Ecto neural progenitor cell (in vitro differentiated cells): ENCODE results near the gene RNF227.
"Not testable (repeated sequence)": the region's sequence is repeated elsewhere in the genome, so short reads cannot be mapped to it uniquely, and the experiment has no call there.

ENCODE experiments used
- DNase-seq: peaks from one replicate; pipeline ENCODE4 v3.0.0-alpha.2; 2018; ENCODE audit warnings: low spot score

The RNF227 gene

DNA sequence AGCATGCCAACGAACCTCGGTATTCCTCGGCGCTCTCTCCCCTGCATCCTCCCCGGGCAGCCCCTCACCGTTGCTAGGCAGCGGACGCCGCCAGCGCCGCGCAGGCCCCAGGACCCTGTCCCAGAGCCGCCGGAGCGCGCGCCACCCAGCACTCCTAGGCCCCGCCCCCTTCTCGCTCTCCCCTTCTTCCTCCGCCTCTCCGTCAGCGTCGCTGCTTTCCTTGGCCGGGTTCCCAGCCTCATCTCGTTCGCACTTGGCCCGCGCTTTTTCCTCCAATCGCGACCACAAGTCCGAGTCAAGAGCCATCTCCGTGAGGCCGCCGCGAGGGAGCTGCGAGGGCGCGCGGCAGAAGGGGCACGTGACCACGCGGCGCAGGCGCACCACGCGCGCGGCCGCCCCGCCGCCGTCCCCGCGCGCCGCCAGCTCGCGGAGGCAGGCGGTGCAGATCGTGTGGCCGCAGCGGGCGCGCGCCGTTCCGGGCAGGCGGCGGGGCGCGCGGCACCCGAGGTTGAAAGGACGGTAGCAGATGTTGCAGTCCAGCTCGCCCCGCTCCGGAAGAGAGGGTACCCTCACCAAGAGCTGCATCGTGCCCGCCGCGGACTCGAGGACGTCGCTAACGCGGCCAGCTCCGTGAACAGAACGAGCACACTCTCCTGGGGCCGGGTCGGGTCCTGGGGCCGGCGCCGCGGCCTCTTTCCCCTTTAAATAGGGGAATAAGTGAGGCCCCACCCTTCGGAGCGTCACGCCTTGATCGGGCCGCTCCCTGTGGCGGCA lies at the start of gene RNF227:
TSS of gene RNF227 (minus strand) at position 679 of the 774 bp plus-strand sequence. CDS start at position 585, 94 bp downstream.
- peak; percentile 95 for DNase-seq

DNA sequence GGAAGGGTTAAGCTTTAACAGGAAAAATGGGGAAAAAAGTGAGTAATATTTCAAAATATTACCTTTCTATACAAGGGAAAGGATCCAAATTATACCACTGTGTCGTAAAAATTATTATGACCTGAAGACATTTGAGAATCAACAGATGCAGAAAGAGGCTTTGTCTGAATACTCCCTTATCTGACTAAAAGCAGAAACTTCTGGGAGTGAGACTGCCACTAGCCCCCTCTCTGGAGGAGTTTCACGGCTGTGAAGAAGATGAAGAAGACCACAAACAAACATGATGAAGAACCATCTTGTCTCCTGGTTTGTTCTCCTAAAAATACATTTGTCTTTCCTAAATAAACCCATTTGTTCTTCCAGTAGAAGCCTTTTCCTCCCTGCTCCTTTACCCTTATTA lies 45.3 kb upstream of the RNF227 start:
- no peak for DNase-seq

DNA sequence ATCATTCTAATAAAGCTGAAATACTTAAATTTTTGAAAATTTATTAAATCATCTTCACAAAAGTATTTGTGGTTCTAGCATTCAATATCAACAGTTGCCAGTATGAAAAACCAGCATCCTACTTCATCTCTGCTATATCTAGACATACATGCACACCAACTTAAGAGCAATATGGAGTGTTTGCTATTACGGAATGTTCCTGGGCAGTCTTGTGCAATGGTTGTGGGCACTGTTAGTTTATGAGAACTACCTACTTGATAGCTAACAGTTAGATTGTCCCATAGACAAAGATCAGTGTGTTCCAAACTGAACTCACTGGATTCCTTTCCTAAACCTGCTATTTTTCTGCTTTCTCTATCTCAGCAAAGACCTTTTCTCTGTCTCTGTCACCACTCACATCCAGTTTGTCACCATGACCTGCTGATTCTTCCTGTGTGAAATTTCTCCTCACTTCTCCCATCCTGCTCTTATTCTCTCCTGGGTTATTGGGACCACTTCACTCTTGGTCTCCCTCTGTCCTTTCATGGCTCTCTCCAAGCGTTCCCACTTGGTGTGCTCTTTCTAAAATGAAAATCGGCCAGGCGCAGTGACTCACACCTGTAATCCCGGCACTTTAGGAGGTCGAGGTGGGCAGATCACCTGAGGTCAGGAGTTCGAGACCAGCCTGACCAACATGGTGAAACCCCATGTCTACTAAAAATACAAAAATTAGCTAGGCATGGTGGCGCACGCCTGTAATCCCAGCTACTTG lies 43.6 kb upstream of the RNF227 start:
- DNase-seq: no peak

DNA sequence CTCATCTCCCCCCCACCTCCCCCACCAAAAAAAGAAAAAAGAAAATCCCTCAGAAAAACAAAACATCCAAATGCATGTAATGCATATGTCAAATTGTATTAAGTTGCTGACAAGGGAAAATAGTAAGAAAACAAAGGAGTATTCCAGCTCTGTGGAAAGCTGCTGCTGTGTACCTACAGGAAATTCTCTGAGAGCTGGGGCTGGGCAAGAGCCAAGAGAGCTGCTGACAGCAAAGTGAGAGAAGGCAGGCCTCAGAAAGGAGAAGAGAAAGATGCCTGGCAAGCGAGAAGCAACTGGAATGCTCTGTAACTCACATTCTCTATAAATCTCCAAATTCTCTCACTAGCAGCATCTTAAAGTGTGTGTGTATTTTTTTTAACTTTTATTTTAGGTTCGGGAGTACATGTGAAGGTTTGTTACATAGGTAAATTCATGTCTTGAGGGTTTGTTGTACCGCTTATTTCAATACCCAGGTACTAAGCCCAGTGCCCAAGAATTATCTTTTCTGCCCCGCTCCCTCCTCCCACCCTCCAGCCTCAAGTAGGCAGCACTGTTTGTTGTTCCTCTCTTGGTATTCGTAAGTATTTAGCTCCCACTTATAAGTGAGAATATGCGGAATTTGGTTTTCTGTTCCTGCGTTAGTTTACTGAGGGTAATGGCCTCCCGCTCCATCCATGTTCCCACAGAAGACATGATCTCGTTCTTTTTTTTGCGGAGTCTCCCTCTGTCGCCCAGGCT lies 40.3 kb upstream of the RNF227 start:
- DNase-seq: no peak

DNA sequence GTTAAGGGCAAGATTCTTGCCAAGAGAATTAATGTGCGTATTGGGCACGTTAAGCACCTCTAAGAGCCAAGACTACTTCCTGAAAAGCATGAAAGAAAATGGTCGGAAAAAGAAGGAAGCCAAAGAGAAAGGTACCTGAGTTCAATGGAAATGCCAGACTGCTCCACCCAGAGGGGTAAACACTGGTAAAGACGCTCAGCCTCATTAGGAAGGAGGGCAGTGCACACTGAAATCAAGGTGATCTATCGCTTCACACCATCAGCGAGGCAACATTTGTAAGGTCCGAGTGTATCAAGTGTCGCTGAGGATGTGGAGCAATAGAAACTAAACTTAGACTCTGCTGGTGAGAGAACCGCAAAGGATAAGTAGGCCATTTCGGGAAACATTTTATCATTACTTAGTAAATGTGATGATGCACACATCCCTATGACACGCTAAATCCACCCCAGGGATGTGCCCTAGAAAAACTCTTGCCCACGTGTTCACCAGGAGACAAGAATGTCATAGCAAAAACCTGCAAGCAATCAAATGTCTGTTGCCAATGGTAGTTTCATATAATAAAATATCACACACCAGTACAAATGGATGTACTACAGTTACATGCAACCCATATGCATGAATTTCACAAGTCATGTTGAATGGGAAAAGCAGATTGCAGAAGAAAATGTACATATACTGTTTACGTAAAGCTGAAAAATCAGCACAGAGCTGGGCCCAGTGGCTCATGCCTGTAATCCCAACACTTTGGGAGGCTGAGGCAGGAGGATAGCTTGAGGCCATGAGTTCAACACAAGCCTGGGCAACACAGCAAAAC lies 39.5 kb upstream of the RNF227 start:
- DNase-seq: no peak

DNA sequence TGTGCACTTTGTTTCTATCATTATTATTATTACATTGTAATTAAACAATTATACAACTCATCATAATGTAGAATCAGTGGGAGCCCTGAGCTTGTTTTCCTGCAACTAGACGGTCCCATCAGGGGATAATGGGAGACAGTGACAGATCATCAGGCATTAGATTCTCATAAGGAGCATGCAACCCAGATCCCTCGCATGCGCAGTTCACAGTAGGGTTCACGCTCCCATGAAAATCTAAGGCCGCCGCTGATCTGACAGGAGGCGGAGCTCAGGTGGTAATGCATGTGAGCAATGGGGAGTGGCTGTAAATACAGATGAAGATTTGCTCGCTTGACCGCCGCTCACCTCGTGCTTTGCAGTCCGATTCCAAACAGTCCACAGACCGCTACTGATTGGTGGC lies 37.2 kb upstream of the RNF227 start:
- not testable (repeated sequence) for DNase-seq

DNA sequence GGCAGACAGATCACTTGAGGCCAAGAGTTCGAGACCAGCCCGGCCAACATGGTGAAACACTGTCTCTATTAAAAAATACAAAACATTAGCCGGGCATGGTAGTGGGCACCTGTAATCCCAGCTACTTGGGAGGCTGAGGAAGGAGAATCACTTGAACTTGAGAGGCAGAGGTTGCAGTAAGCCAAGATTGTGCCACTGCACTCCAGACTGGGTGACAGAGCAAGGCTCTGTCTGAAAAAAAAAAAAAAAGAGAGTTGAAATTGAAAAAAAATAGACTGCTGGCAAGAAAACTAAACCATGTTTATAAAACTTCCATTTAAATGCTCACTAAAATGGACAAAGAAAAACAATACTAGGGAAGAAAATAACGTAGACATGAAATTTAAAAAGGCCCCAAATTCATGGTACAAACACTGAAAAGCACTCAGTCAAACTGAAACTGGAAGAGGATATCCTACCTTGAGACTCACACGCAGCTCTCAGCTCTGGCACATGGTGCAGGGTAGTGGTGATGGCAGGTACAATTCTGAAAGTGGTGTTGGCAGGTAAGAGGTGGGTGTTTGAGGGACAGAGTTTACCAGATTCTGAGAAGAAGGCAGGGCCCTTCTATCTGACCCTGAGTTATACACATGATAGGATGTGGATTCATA lies 35.2 kb upstream of the RNF227 start:
- no peak for DNase-seq

DNA sequence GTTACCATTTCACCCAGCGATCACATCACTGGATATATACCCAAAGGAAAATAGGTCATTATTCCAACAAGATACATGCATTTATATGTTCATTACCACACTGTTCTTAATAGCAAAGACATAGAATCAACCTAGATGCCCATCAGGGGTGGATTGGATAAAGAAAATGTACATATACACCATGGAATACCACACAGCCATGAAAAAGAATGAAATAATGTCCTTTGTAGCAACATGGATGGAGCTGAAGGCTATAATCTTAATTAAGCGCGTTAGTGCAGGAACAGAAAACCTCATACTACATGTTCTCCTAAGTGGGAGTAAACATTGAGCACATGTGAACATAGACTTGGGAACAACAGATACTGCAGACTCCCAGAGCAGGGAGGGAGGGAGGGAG lies 34.5 kb upstream of the RNF227 start:
- no peak for DNase-seq

DNA sequence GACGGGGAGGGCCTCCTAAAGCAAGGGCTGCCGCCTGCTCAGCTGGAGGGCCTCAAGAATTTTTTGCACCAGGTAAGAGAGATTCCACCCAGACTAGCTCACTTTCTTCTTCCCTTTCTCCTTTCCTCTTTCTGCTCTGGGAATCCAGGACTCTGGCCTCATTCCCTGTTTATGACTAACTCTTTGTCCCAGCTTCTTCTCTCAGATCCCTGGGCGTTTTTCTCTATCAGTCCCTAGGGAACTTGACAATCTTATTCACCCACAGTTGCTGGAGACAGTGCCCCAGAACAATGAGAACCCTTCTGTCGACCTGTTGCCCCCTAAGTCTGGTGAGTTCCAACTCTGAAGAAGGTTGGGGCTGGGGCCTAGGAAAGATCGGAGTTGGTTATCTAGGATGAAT lies 31.6 kb upstream of the RNF227 start:
- no peak for DNase-seq

DNA sequence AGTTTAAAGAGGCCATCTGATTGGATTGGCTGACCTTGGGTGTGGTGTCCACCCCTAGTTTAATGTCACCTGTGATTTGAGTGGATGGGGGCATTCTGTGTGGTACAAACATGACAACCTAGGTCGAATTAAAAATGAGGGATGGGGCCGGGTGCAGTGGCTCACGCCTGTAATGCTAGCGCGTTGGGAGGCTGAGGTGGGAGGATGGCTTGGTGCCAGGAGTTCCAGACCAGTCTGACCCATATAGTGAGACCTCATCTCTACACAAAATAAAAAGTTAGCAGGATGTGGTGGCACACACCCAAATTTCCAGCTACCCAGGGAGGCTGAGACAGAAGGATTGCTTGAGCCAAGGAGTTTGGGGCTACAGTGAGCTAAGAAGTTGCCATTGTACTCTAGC lies 30.4 kb upstream of the RNF227 start:
- no peak for DNase-seq

DNA sequence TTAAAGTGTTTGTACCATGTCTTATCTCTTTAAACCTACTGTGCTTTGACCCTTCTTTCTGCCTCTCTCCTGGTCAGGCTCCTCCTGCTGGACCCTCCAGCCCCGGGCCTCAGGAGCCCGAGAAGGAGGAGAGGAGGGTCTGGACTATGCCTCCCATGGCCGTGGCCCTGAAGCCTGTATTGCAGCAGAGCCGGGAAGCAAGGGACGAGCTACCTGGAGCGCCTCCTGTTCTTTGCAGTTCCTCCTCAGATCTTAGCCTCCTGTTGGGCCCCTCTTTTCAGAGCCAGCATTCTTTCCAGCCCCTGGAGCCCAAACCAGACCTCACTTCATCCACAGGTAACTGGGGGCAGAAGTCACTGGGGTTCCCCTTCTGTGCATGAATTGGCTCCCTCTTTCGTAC lies 29.6 kb upstream of the RNF227 start:
- no peak for DNase-seq

DNA sequence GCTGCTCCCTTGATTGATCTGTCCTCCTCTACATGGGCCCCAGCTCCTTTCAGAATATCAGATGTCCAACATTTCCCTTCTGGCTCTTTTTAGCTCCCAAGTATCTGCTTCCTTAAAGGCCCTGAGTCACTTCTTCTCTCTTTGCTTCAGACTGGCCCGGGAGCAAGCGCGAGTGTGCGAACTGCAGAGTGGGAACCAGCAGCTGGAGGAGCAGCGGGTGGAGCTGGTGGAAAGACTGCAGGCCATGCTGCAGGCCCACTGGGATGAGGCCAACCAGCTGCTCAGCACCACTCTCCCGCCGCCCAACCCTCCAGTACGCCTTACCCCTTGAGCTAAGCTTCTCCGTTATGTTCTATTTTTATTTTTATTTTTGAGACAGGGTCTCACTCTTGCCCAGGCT lies 28.2 kb upstream of the RNF227 start:
- no peak for DNase-seq

DNA sequence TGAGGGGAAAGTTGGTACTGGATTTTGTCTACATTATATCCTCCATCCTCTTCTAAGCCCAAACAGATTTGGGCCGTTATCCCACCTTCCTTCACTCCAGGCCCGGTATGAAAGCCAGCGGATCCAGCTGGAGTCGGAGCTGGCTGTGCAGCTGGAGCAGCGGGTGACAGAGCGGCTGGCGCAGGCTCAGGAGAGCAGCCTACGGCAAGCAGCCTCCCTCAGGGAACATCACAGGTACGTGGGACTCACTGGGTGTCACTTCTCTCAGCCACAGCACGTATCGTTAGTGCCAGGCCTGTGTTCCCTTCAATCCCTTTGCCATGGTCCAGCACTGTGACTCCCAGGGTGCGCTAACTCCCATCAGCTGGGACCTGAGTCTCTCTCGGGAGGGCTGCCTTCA lies 27.2 kb upstream of the RNF227 start:
- DNase-seq: no peak

DNA sequence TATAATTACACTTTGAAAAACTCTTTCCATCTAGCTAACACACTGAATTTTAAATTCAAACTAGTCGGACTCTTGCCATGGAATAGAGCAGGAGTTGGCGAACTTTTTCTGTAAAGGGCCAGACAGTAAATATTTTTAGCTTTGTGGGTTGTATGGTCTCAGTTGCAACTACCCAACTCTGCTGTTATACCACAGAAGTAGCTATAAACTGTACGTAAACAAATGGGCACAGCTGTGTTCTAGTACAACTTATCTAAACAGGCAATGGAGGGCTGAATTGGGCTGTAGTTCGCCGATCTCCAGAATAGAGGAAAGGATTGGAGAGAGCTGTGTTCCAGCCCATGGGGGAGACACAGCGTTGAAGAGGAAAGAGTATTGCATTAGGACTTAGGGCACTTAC lies 24.7 kb upstream of the RNF227 start:
- DNase-seq: no peak

DNA sequence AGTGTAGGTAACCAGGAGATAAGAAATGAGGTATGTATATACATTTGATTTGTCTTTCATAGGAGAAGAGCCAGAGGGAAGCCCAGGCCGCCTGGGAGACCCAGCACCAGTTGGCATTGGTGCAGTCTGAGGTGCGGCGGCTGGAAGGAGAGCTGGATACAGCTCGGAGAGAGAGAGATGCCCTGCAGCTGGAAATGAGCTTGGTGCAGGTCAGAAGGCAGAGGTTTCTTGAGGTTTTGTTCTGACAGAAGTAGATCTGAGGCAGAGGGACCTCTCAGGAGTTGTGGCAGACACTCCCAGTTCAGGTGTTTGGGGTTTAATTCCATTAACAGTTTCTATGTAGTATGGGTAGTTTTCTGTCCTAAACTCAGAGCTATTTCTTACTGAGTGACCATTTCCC lies 23.9 kb upstream of the RNF227 start:
- no peak for DNase-seq

DNA sequence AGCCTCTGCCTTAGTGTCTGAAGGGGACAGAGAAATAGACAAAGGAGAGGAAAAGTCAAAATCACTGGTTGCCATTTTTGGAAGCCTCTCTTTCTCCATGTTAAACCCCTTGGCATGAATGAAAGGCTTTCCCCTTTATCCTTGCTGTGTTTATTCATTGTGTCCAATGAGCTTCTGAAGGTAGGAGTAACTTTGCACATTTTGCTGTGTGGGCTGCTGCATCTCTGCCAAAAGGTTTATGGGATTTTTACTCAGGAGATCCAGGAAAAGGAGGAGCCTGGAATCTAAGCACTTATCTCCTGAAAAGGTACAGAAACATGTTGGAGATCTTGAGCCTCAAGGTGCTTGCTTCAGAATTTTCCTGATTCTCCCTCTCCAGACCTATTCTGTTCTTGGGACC lies 19.8 kb upstream of the RNF227 start:
- DNase-seq: no peak

DNA sequence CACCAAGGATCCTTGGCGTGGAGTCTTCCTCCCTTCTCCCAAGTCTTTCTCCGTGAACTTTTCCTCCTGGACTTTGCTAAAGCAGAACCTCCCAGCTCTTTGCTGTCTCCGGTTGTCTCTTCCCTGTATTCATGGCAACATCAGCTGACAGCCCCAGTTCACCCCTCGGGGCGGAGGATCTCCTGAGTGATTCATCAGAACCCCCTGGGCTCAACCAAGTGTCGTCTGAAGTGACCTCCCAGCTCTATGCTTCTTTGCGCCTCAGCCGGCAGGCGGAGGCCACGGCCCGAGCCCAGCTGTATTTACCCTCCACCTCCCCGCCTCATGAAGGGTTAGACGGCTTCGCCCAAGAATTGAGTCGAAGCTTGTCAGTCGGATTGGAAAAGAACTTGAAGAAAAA lies 16.9 kb upstream of the RNF227 start:
- DNase-seq: peak; percentile 77

DNA sequence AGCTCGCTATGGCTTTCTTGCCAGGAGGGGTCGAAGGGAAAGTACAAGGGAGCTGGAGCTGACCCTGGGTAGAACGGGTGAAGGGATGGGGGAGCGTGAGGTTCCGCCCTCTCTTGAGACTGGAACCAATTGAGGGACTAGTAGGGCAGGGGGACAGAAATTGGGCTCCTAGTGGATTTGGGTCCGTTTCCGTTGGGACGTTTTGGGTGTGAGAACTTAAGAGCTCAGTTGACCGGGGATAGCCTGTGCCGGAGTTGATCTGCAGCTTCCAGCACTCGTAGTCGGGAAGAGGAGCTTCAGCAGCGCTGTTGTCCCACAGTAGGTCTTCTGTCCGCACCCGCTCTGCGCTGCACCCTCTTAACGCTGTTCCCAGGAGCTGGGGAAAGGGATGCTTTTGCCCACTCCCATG lies 16.4 kb upstream of the RNF227 start:
- DNase-seq: no peak

DNA sequence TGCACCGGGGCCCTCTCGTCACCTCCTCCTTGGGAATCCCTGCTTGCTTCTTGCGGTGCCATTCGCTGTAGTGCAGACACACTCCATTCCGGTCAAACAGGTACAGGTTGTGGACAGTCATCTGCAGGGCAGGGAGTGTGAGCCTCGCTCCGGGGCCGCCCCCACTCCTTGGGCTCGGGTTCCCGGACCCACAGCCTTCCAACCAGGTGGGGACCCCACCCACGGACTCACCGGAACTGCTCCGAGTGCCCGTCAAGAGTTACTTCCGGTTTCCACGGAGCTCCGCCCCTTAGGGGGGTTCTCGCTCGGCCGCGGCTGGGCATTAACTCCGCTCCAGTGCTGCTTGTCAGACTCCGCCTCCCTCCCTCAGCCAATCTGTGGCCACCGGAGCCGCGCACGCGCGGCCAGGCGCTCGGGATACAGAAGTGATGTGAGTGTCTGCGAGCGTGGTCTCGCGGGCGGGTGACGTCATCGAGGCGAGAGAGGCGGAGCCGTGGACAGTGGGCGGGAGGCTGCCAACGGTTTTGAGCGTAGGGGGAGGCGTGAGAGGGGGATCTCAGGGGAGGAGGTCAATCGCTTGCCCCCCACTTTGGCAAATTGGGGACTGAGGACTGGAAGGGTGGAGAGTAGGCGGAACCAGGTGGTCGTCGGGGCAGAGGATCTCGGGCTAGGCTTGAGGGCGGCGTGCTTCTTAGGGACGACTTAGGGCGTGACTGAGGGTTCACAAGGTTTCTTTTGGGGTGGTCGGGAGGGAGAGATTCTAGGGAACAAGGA lies 15.8 kb upstream of the RNF227 start, which contains the start of the genes CNTROB and TRAPPC1:
TSS of gene CNTROB (plus strand) at position 498 of the 774 bp plus-strand sequence. CDS start 874 bp downstream, outside the sequence.
TSS of gene TRAPPC1 (minus strand) at position 238 of the 774 bp plus-strand sequence. CDS start at position 121, 117 bp downstream.
- peak; percentile 100 for DNase-seq

DNA sequence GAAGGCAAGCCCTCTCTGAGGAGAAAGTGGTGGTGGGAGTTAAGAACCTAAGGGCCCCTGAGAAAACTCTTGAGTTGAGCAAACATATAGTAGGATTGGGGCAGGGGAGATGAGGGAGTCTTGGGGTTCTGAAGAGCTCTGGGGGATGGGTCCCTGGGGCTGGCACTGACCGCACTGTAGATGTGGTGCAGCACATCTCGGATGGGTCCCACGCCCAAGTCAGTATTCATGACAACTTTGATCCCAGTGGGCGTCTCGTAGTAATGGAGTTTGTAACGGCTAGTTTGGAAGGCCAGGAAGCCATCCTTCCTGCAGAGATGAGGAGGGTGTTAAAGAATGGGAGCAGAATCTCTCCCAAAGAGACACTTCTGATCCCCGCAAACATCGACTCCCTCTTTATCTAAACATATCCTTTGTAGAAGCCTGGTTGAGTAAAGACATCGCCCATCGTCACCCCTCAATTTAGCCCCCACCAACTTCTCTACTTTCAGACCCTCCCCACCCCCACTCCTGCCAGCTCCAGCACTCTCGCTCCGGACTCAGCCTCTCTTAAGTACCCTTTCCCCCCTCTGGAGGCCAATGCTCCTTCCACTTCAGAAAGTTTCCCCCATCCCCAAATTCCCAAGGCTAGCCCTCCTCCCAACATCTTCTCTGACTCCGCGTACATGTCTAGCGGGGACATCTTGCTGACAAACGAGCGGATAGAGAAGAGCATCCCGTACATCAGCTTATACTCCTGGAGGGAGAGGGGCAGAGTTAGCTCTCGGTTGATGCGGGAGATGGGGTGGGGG lies 14.9 kb upstream of the RNF227 start:
- no peak for DNase-seq
